SW480 (cell line): ENCODE results near the gene RADIL.

Experiments used
- DNase-seq: peaks from one replicate; pipeline ENCODE4 v3.0.0-alpha.2; 2016; ENCODE audit warnings: low spot score

The RADIL gene

GRCh38 chr7:4882169-4883032, 1.1 kb downstream of the RADIL start:
- DNase-seq, result no peak

- DNase-seq, result no peak
Measured at GRCh38 chr7:4880218-4880617, 3.3 kb downstream of the RADIL start.

GRCh38 chr7:4879396-4880081, 4.0 kb downstream of the RADIL start:
- DNase-seq, result no peak

- DNase-seq, result peak; percentile 66
Measured at GRCh38 chr7:4878336-4879335, 4.9 kb downstream of the RADIL start.

- DNase-seq, result no peak
Measured at GRCh38 chr7:4876586-4876985, 6.9 kb downstream of the RADIL start.

GRCh38 chr7:4875391-4875790, 8.1 kb downstream of the RADIL start:
- DNase-seq, result no peak

- DNase-seq, result no peak
Measured at GRCh38 chr7:4873071-4873944, 10.2 kb downstream of the RADIL start.

GRCh38 chr7:4871930-4872675, 11.4 kb downstream of the RADIL start:
- no peak for DNase-seq

- DNase-seq, result no peak
Measured at GRCh38 chr7:4871056-4871680, 12.3 kb downstream of the RADIL start.

- DNase-seq, result no peak
Measured at GRCh38 chr7:4868493-4868892, 15.0 kb downstream of the RADIL start.

GRCh38 chr7:4866528-4867496, 16.7 kb downstream of the RADIL start:
- no peak for DNase-seq

- DNase-seq, result no peak
Measured at GRCh38 chr7:4862156-4862555, 21.4 kb downstream of the RADIL start.

- DNase-seq, result no peak
Measured at GRCh38 chr7:4861673-4862072, 21.8 kb downstream of the RADIL start, which contains the start of gene PAPOLB. PAPOLB (minus strand) TSS chr7:4862030; CDS start chr7:4861810, 220 bp downstream.

GRCh38 chr7:4861227-4861626, 22.3 kb downstream of the RADIL start:
- no peak for DNase-seq

- no peak for DNase-seq
Measured at GRCh38 chr7:4857189-4857588, 26.3 kb downstream of the RADIL start.

- DNase-seq, result no peak
Measured at GRCh38 chr7:4856336-4857057, 27.0 kb downstream of the RADIL start.

- no peak for DNase-seq
Measured at GRCh38 chr7:4854916-4855315, 28.6 kb downstream of the RADIL start.
